ENCODE measurements around the gene ABCB9. TPM values are rescaled to one million over a fixed set of nuclear protein-coding genes. Genes with fewer than 3 reads are reported as not detected.

The ABCB9 gene
- total RNA-seq, 1 donor from 2014 or later = 1.9 TPM

- Histone ChIP-seq H3K79me2 (ENCODE audit: low read depth) (no peaks in the 10 kb centered on the region), H3K27me3 (no peaks in the 10 kb centered on the region), H2AFZ (replicated peaks) (no peak overlapping the region), H3K9ac (no peak overlapping the region), H4K20me1 (ENCODE audit: low read depth) (no peaks in the 10 kb centered on the region), H3K36me3 (no peaks in the 10 kb centered on the region), H3K4me3 (no peak overlapping the region), H3F3A (ENCODE audit: low read depth) (no peaks in the 10 kb centered on the region), H3K27ac (no peak overlapping the region), H3K4me2 (no peak overlapping the region), H3K4me1 (peaks cover 8% of the 10 kb centered on the region), H3K9me3 (ENCODE audit: low read depth) (no peaks in the 10 kb centered on the region)
- H3K36me3 Mint-ChIP-seq = no peaks in the 10 kb centered on the region
- H3K9me3 Mint-ChIP-seq = no peaks in the 10 kb centered on the region
- no peak for TF ChIP-seq CTCF (IDR thresholded peaks at IDR 0.05)
- TF ChIP-seq EZH2phosphoT487 (IDR thresholded peaks at IDR 0.05) = no peak
- no peak for TF ChIP-seq EZH2 (IDR thresholded peaks at IDR 0.05)
- H3K27me3 Mint-ChIP-seq (ENCODE audit: insufficient read depth, low read depth) = no peaks in the 10 kb centered on the region
- H3K4me3 Mint-ChIP-seq = no peak overlapping the region
- no peak for DNase-seq (ENCODE audit: low spot score)
- no peak overlapping the region for H3K27ac Mint-ChIP-seq
- peaks cover 3% of the 10 kb centered on the region for H3K4me1 Mint-ChIP-seq
These were observed 29.4 kb upstream of the ABCB9 start for GRCh38 chr12:122995503-122996187.

- peaks cover 8% of the 10 kb centered on the region for H3K4me1 ChIP-seq
- H4K20me1 ChIP-seq (ENCODE audit: low read depth) = no peaks in the 10 kb centered on the region
- H3K27ac ChIP-seq = no peak overlapping the region
- no peak for TF ChIP-seq CTCF (IDR thresholded peaks at IDR 0.05)
- no peak for TF ChIP-seq EZH2phosphoT487 (IDR thresholded peaks at IDR 0.05)
- TF ChIP-seq EZH2 (IDR thresholded peaks at IDR 0.05) = no peak
- H3K9ac ChIP-seq = no peak overlapping the region
- H3K79me2 ChIP-seq (ENCODE audit: low read depth) = no peaks in the 10 kb centered on the region
- H3K4me3 Mint-ChIP-seq = no peak overlapping the region
- no peaks in the 10 kb centered on the region for H3K9me3 Mint-ChIP-seq
- H3K4me3 ChIP-seq = no peak overlapping the region
- H3K36me3 Mint-ChIP-seq = no peaks in the 10 kb centered on the region
- H3K27ac Mint-ChIP-seq = no peak overlapping the region
- H3K9me3 ChIP-seq (ENCODE audit: low read depth) = no peaks in the 10 kb centered on the region
- no peaks in the 10 kb centered on the region for H3K36me3 ChIP-seq
- H3K4me2 ChIP-seq = no peak overlapping the region
- H3K27me3 Mint-ChIP-seq (ENCODE audit: insufficient read depth, low read depth) = no peaks in the 10 kb centered on the region
- H3K27me3 ChIP-seq = no peaks in the 10 kb centered on the region
- no peaks in the 10 kb centered on the region for H3F3A ChIP-seq (ENCODE audit: low read depth)
- DNase-seq (ENCODE audit: low spot score) = no peak
- H3K4me1 Mint-ChIP-seq = no peaks in the 10 kb centered on the region
- H2AFZ ChIP-seq (replicated peaks) = no peak overlapping the region
These were observed 28.7 kb upstream of the ABCB9 start for GRCh38 chr12:122994781-122995502.

- no peak overlapping the region for H3K4me3 Mint-ChIP-seq
- Histone ChIP-seq H3K4me2 (no peak overlapping the region), H4K20me1 (ENCODE audit: low read depth) (no peaks in the 10 kb centered on the region), H3F3A (ENCODE audit: low read depth) (no peaks in the 10 kb centered on the region), H3K4me3 (no peak overlapping the region), H3K27ac (no peak overlapping the region), H3K27me3 (no peaks in the 10 kb centered on the region), H3K36me3 (no peaks in the 10 kb centered on the region), H3K4me1 (peaks cover 3% of the 10 kb centered on the region), H3K79me2 (ENCODE audit: low read depth) (no peaks in the 10 kb centered on the region), H3K9me3 (ENCODE audit: low read depth) (no peaks in the 10 kb centered on the region), H3K9ac (no peak overlapping the region), H2AFZ (replicated peaks) (no peak overlapping the region)
- H3K27me3 Mint-ChIP-seq (ENCODE audit: insufficient read depth, low read depth) = peaks cover 2% of the 10 kb centered on the region
- H3K27ac Mint-ChIP-seq = no peak overlapping the region
- H3K36me3 Mint-ChIP-seq = no peaks in the 10 kb centered on the region
- no peaks in the 10 kb centered on the region for H3K4me1 Mint-ChIP-seq
- no peaks in the 10 kb centered on the region for H3K9me3 Mint-ChIP-seq
- TF ChIP-seq CTCF (IDR thresholded peaks at IDR 0.05) = no peak
- TF ChIP-seq EZH2phosphoT487 (IDR thresholded peaks at IDR 0.05) = no peak
- no peak for TF ChIP-seq EZH2 (IDR thresholded peaks at IDR 0.05)
- no peak for DNase-seq (ENCODE audit: low spot score)
These were observed 27.9 kb upstream of the ABCB9 start for GRCh38 chr12:122994140-122994675.

Data from neural progenitor cell (in vitro differentiated cells).